Left ventricle myocardium superior (tissue), 1 donor: ENCODE results near the gene TDRD12. TPM values are rescaled to one million over a fixed set of nuclear protein-coding genes. Genes with fewer than 3 reads are reported as not detected.

ENCODE experiments used
- ATAC-seq: fragments of 200-7000 bp; cut with Tn5 transposase; one replicate; pipeline ENCODE4 v1.9.1; 2020; ENCODE audit warnings: mild to moderate bottlenecking, moderate library complexity
- DNase-seq: peaks from one replicate; pipeline ENCODE4 v3.0.0-alpha.2; 2020
- intact Hi-C: fragments of 100-400 bp; cut with micrococcal nuclease; formaldehyde crosslinking; loops from one replicate; pipeline ENCODE4 v1.11.0; 2022
- total RNA-seq: library from RNA; stranded (reverse); fragmentation: NEBNext Ultra II Directional; extraction: Animal tissue kit (Norgen Biotek cat#: 25700); gene quantifications from one replicate; pipeline ENCODE4 v1.2.1, GENCODE V29; 2021
- donor health status: DM: no; HTN: yes; CAD: no; lungs with severe emphysema.

TDRD12 gene
- total RNA-seq, 1 donor from 2014 or later = not detected

- intact Hi-C loops = no loop called here
- DNase-seq (no peak), ATAC-seq (no peak)
Measured at GRCh38 chr19:32870981-32871451, 151.4 kb downstream of the TDRD12 start.

GRCh38 chr19:32872391-32872790 is 152.8 kb downstream of the TDRD12 start:
- ATAC-seq = no peak
- intact Hi-C loops = no loop called here
- no peak for DNase-seq

GRCh38 chr19:32873247-32873959 is 153.8 kb downstream of the TDRD12 start:
- no peak for ATAC-seq
- intact Hi-C loops = no loop called here
- no peak for DNase-seq

DNA sequence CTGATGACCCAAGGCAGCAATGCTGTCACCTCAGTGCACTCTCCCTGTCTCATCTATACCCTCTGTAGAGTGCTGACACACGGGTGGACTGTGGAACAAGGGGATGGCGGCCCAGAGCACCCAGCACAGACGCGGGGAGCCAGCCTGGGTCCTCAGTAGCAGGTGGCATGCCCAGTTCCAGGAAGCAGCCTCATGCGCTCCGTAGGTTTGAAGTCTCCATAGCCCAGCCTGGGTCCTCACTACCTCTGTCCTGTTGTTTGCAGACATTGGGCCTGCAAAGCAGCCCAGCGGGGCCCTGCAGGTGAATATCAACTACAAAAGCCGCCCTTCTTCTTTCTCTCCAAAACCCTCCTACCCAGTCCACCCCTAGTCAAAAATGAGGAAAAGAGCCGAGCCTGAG is 155.0 kb downstream of the TDRD12 start:
- ATAC-seq (no peak), DNase-seq (no peak)
- intact Hi-C loops = no loop called here

GRCh38 chr19:32875428-32875827 is 155.9 kb downstream of the TDRD12 start:
- intact Hi-C loops = no loop called here
- DNase-seq (no peak), ATAC-seq (no peak)

DNA sequence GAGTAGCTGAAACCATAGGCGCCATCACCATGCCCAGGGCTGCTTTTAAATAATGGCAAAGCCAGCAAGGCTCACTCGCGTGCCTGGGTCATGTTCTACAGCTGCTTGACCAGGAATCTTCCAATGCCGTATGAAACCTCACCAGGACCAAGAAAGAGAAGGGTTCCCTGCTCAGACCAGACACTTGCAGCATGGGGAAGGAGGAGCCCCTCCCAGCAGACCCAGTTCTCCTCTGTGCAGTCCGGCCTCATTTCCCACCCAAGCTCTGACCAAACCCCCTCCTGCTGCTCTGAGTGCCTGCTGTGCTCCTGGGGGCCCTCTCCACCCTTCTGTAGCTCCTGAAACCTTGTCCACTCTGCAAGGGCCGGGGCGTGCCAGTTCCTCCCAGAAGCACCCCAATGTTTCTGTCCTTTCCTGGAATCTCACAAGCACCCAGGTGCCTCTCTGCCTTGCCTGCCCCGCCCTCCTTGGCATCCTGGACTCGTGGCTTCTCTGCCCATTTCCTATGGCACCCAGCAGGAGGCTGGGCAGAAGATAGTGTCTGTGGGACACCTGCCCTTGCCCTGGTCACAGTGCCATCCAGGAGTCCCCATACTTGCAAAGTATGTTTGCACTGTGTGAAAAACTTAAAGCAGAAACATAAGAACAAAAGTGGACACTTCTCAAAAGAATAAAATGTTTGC is 156.8 kb downstream of the TDRD12 start:
- ATAC-seq (no peak), DNase-seq (no peak)
- intact Hi-C loops = no loop called here

- no peak for DNase-seq
- no peak for ATAC-seq
- intact Hi-C loops = no loop called here
Measured at GRCh38 chr19:32876919-32877285, 157.3 kb downstream of the TDRD12 start.

Other genes starting within 250 kb of the TDRD12 start
- 135 TPM for gene PDCD5, start 138.6 kb upstream of the TDRD12 start, total RNA-seq
- 23.4 TPM for gene ANKRD27, start 44.6 kb upstream of the TDRD12 start, total RNA-seq
- gene RGS9BP, start 43.9 kb upstream of the TDRD12 start, total RNA-seq = 15.3 TPM
- gene NUDT19, start 27.9 kb upstream of the TDRD12 start, total RNA-seq = 24.8 TPM
- gene SLC7A9, start 150.0 kb downstream of the TDRD12 start, total RNA-seq = not detected